ENCODE measurements around the gene GZF1. TPM values are rescaled to one million over a fixed set of nuclear protein-coding genes. Genes with fewer than 3 reads are reported as not detected.

The GZF1 gene
- total RNA-seq (10 to 100 TPM; 13.4 to 18.0 TPM), polyA plus RNA-seq (ENCODE audit: insufficient read length in 6 of 6) (10 to 100 TPM; 11.8 to 15.1 (median 13.0) TPM)
- long read RNA-seq, donor 1, partial matches to known transcripts, result 7 of 7 reads
- long read RNA-seq, donor 1, other reads (novel, unspliced or antisense), result 0 of 7 reads
- long read RNA-seq, donor 2, full-length matches to known transcripts, result 3 of 3 reads
- long read RNA-seq, donor 2, partial matches to known transcripts, result 0 of 3 reads
- long read RNA-seq, donor 2, other reads (novel, unspliced or antisense), result 0 of 3 reads
- long read RNA-seq, donor 3, full-length matches to known transcripts, result 3 of 3 reads
- long read RNA-seq, donor 3, partial matches to known transcripts, result 0 of 3 reads
- long read RNA-seq, donor 3, other reads (novel, unspliced or antisense), result 0 of 3 reads
- long read RNA-seq, donor 4, partial matches to known transcripts, result 1 of 2 reads
- long read RNA-seq, donor 4, other reads (novel, unspliced or antisense), result 1 of 2 reads
- long read RNA-seq, donor 5, partial matches to known transcripts, result 7 of 7 reads
- long read RNA-seq, donor 5, other reads (novel, unspliced or antisense), result 0 of 7 reads
- long read RNA-seq, donor 6, full-length matches to known transcripts, result 3 of 8 reads
- long read RNA-seq, donor 6, partial matches to known transcripts, result 5 of 8 reads
- long read RNA-seq, donor 6, other reads (novel, unspliced or antisense), result 0 of 8 reads
- long read RNA-seq, donor 7, result 0 reads
- long read RNA-seq, donor 8, full-length matches to known transcripts, result 1 of 6 reads
- long read RNA-seq, donor 8, partial matches to known transcripts, result 5 of 6 reads
- long read RNA-seq, donor 8, other reads (novel, unspliced or antisense), result 0 of 6 reads
- long read RNA-seq, donor 9, result 0 reads
- long read RNA-seq, donor 10, partial matches to known transcripts, result 1 of 1 reads
- long read RNA-seq, donor 10, other reads (novel, unspliced or antisense), result 0 of 1 reads
- long read RNA-seq, donor 11, result 0 reads
- long read RNA-seq, donor 12, full-length matches to known transcripts, result 2 of 2 reads
- long read RNA-seq, donor 12, partial matches to known transcripts, result 0 of 2 reads
- long read RNA-seq, donor 12, other reads (novel, unspliced or antisense), result 0 of 2 reads

- H3K4me3 ChIP-seq, result peak within 1 kb of the TSS; percentile 87 to 90
- peak; percentile 88 for ATAC-seq
- peak in 1 of 2 donors; percentile 62 for TF ChIP-seq CTCF (IDR thresholded peaks at IDR 0.05)
- peaks cover 0 to 18% of the 10 kb centered on the region in 2 donors for H3K36me3 ChIP-seq
- no peaks in the 10 kb centered on the region for H3K9me3 ChIP-seq
- peak within 1 kb of the TSS; percentile 100 for H3K27ac ChIP-seq
- H3K4me1 ChIP-seq, result peaks cover 31 to 68% of the 10 kb centered on the region in 2 donors
- no peaks in the 10 kb centered on the region for H3K27me3 ChIP-seq
- intact Hi-C loops (cut with DNase I), result loop anchor here in 1 of 2 donors (10.0 kb wide), 1 partner anchor 53 kb away; no protein-coding TSS in a partner anchor
- peak; percentile 98 to 100 (median 98) for DNase-seq
Measured at GRCh38 chr20:23361476-23362391, at the start of gene GZF1. Gene GZF1 (plus strand): TSS chr20:23362182. CDS start chr20:23364384, 2,202 bp downstream.

GRCh38 chr20:23313271-23313670, 48.7 kb upstream of the GZF1 start:
- no peak for DNase-seq

GRCh38 chr20:23314699-23315098, 47.3 kb upstream of the GZF1 start:
- intact Hi-C loops (cut with DNase I), result no loop called here
- Histone ChIP-seq H3K4me1 (no peaks in the 10 kb centered on the region), H3K27ac (no peak overlapping the region), H3K36me3 (no peaks in the 10 kb centered on the region), H3K9me3 (no peaks in the 10 kb centered on the region), H3K27me3 (no peaks in the 10 kb centered on the region), H3K4me3 (no peak overlapping the region)
- ATAC-seq, result no peak
- no peak for TF ChIP-seq CTCF (IDR thresholded peaks at IDR 0.05)
- DNase-seq, result no peak

More at GRCh38 chr20:23313271-23313670, 48.7 kb upstream of the GZF1 start:
- intact Hi-C loops (cut with DNase I), result no loop called here
- H3K27ac ChIP-seq, result no peak overlapping the region
- no peaks in the 10 kb centered on the region for H3K4me1 ChIP-seq
- no peak for TF ChIP-seq CTCF (IDR thresholded peaks at IDR 0.05)
- no peak for ATAC-seq
- H3K4me3 ChIP-seq, result no peak overlapping the region
- H3K27me3 ChIP-seq, result no peaks in the 10 kb centered on the region
- no peaks in the 10 kb centered on the region for H3K36me3 ChIP-seq
- no peaks in the 10 kb centered on the region for H3K9me3 ChIP-seq

GRCh38 chr20:23315099-23315498, 46.9 kb upstream of the GZF1 start:
- no peak for ATAC-seq

More at GRCh38 chr20:23315099-23315498, 46.9 kb upstream of the GZF1 start:
- Histone ChIP-seq H3K27ac (no peak overlapping the region), H3K36me3 (no peaks in the 10 kb centered on the region), H3K4me3 (no peak overlapping the region), H3K4me1 (no peaks in the 10 kb centered on the region), H3K9me3 (no peaks in the 10 kb centered on the region), H3K27me3 (no peaks in the 10 kb centered on the region)
- no peak for DNase-seq
- no peak for TF ChIP-seq CTCF (IDR thresholded peaks at IDR 0.05)
- intact Hi-C loops (cut with DNase I), result no loop called here

Data from left lung (tissue), 14 donors.